Measurements from ENCODE around the gene COL6A1. TPM values are rescaled to one million over a fixed set of nuclear protein-coding genes. Genes with fewer than 3 reads are reported as not detected.
A peak's percentile ranks its signal among the peaks of the same experiment; 100 is the strongest.

Gene COL6A1
- total and polyA plus RNA-seq, 2 of the 4 experiments (the other 2 are of a cell fraction): 173 to 1,578 TPM

GRCh38 chr21:45943630-45944540 lies 37.7 kb upstream of the COL6A1 start:
- dilution Hi-C loops (cut with HindIII; ENCODE audit: low sequenced_read_pairs, unreplicated experiment): no loop called here
- Histone ChIP-seq H3K4me2 (ENCODE audit: low read depth, low read length) (no peak overlapping the region), H3K18ac (ENCODE audit: low read depth, low read length) (no peak overlapping the region), H2AFZ (replicated peaks; ENCODE audit: low read length, poor library complexity) (peak overlapping the region; percentile 23), H3K4me1 (ENCODE audit: control insufficient read depth, insufficient read depth, low read length) (no peaks in the 10 kb centered on the region), H2BK120ac (ENCODE audit: low read depth, low read length) (no peak overlapping the region), H2AK9ac (replicated peaks; ENCODE audit: low read depth, low read length, poor library complexity) (no peak overlapping the region), H3K23ac (ENCODE audit: low read depth, low read length) (no peak overlapping the region), H2BK5ac (ENCODE audit: low read depth, low read length, poor library complexity, severe bottlenecking) (no peak overlapping the region), H4K5ac (ENCODE audit: low read depth, low read length) (no peak overlapping the region), H3K79me1 (ENCODE audit: low read depth in 1 of 2, low read length in 2 of 2) (no peaks in the 10 kb centered on the region), H3K9me3 (ENCODE audit: control insufficient read depth, insufficient read depth, low read length) (no peaks in the 10 kb centered on the region), H3K36me3 (ENCODE audit: control insufficient read depth, insufficient read depth, low read length) (no peaks in the 10 kb centered on the region), H3K56ac (ENCODE audit: extremely low read depth, insufficient read depth, low read length) (no peak overlapping the region), H4K91ac (ENCODE audit: insufficient read depth, low read depth, low read length) (no peak overlapping the region), H2AK5ac (ENCODE audit: low read depth, low read length) (no peak overlapping the region), H3K14ac (replicated peaks; ENCODE audit: low read depth, low read length) (no peak overlapping the region), H3K4ac (ENCODE audit: low read depth, low read length) (no peak overlapping the region), H3K4me3 (ENCODE audit: insufficient read depth, low read depth, low read length) (no peak overlapping the region), H2BK15ac (ENCODE audit: low read depth, low read length) (no peak overlapping the region), H4K20me1 (ENCODE audit: insufficient read depth, low read length) (no peaks in the 10 kb centered on the region), H3K27ac (ENCODE audit: insufficient read depth, low read length) (no peak overlapping the region), H2BK20ac (ENCODE audit: low read depth, low read length) (no peak overlapping the region), H4K8ac (ENCODE audit: low read depth in 2 of 2, low read length in 2 of 2) (no peak overlapping the region), H3K27me3 (ENCODE audit: control insufficient read depth, insufficient read depth, low read length) (no peaks in the 10 kb centered on the region; the same call in 1 of the 2 replicates), H3K9ac (ENCODE audit: low read depth, low read length) (no peak overlapping the region), H3K9me1 (ENCODE audit: insufficient read depth, low read length) (no peaks in the 10 kb centered on the region)
- in situ Hi-C loops (cut with MboI; ENCODE audit: low sequenced_read_pairs): no loop called here
- ChIA-PET CTCF (no interaction called here), POLR2A (ENCODE audit: unreplicated experiment) (no interaction called here)
- ATAC-seq (ENCODE audit: low read depth): no peak
- intact Hi-C loops (cut with micrococcal nuclease): no loop called here
- WGBS, 2 experiments (ENCODE audit: extremely low coverage in 2 of 2, insufficient read length in 1 of 2): 68% methylated on average over 3 of the region's 8 CpGs; no CpG with 5 or more reads in 1 of the 2 experiments
- no peak for DNase-seq
- no TSS peak for BruUV-seq (replicated peaks)
- TF ChIP-seq, protein P1, sequence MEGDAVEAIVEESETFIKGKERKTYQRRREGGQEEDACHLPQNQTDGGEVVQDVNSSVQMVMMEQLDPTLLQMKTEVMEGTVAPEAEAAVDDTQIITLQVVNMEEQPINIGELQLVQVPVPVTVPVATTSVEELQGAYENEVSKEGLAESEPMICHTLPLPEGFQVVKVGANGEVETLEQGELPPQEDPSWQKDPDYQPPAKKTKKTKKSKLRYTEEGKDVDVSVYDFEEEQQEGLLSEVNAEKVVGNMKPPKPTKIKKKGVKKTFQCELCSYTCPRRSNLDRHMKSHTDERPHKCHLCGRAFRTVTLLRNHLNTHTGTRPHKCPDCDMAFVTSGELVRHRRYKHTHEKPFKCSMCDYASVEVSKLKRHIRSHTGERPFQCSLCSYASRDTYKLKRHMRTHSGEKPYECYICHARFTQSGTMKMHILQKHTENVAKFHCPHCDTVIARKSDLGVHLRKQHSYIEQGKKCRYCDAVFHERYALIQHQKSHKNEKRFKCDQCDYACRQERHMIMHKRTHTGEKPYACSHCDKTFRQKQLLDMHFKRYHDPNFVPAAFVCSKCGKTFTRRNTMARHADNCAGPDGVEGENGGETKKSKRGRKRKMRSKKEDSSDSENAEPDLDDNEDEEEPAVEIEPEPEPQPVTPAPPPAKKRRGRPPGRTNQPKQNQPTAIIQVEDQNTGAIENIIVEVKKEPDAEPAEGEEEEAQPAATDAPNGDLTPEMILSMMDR (conservative IDR thresholded peaks at IDR 0.05; ENCODE audit: low read depth, low read length): no peak
- TF ChIP-seq MXI1 (IDR thresholded peaks at IDR 0.05; ENCODE audit: borderline replicate concordance, low read depth, low read length): no peak
- TF ChIP-seq CHD1 (IDR thresholded peaks at IDR 0.05; ENCODE audit: low read depth, low read length): no peak
- TF ChIP-seq NFE2L2 (IDR thresholded peaks at IDR 0.05; ENCODE audit: low read depth, low read length): no peak
- no peak for TF ChIP-seq MAFK (IDR thresholded peaks at IDR 0.05; ENCODE audit: low read depth, low read length)
- no peak for TF ChIP-seq RFX5 (IDR thresholded peaks at IDR 0.05; ENCODE audit: low read depth, low read length)
- no peak for TF ChIP-seq CEBPB (IDR thresholded peaks at IDR 0.05; ENCODE audit: low read depth, low read length)
- no peak for TF ChIP-seq BHLHE40 (IDR thresholded peaks at IDR 0.05; ENCODE audit: low read depth, low read length)
- TF ChIP-seq RCOR1 (IDR thresholded peaks at IDR 0.05; ENCODE audit: insufficient replicate concordance, low read length): no peak
- no peak for TF ChIP-seq SMC3 (IDR thresholded peaks at IDR 0.05; ENCODE audit: low read depth, low read length)
- no peak for TF ChIP-seq POLR2A (IDR thresholded peaks at IDR 0.05; ENCODE audit: low read depth, low read length)
- no peak for TF ChIP-seq MAZ (IDR thresholded peaks at IDR 0.05; ENCODE audit: borderline replicate concordance, low read depth, low read length)
- TF ChIP-seq, protein P2, sequence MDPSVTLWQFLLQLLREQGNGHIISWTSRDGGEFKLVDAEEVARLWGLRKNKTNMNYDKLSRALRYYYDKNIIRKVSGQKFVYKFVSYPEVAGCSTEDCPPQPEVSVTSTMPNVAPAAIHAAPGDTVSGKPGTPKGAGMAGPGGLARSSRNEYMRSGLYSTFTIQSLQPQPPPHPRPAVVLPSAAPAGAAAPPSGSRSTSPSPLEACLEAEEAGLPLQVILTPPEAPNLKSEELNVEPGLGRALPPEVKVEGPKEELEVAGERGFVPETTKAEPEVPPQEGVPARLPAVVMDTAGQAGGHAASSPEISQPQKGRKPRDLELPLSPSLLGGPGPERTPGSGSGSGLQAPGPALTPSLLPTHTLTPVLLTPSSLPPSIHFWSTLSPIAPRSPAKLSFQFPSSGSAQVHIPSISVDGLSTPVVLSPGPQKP (IDR thresholded peaks at IDR 0.05; ENCODE audit: borderline replicate concordance, low read depth, low read length): no peak

Data from IMR-90 (cell line).